ENCODE results near the gene SMC3. TPM values are rescaled to one million over a fixed set of nuclear protein-coding genes. Genes with fewer than 3 reads are reported as not detected.
"Not testable (repeated sequence)": the region's sequence is repeated elsewhere in the genome, so short reads cannot be mapped to it uniquely, and the experiment has no call there.

Gene SMC3
- total RNA-seq, 1 experiment from 2014 or later, result 39.8 TPM

DNA sequence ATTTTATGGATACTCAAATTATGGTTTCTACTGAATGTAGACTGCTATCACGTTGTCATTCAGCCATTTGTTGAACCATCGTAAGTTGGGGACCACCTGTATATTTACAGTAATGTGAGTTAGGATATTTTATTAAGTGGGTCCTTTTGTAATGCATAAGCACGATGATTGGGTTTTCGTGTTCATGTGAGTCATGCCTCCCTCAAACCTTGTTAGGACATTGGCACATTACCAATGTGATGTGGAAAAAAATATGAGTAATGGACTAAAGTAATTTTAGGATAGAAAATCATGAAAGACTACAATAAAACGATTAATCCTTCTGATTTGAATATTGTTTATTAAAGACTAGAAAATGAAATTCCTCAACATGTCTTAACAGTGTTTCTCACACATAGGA lies 8.7 kb downstream of the SMC3 start:
- DNase-seq (ENCODE audit: low read depth), result peak; percentile 24

- no peak for DNase-seq (ENCODE audit: low read depth)
Measured at GRCh38 chr10:110577056-110577455, 9.6 kb downstream of the SMC3 start.

GRCh38 chr10:110584006-110584405 lies 16.5 kb downstream of the SMC3 start:
- no peak for DNase-seq (ENCODE audit: low read depth)

GRCh38 chr10:110591760-110592159 lies 24.3 kb downstream of the SMC3 start:
- no peak for DNase-seq (ENCODE audit: low read depth)

- no peak for DNase-seq (ENCODE audit: low read depth)
Measured at GRCh38 chr10:110597476-110597875, 30.0 kb downstream of the SMC3 start.

DNA sequence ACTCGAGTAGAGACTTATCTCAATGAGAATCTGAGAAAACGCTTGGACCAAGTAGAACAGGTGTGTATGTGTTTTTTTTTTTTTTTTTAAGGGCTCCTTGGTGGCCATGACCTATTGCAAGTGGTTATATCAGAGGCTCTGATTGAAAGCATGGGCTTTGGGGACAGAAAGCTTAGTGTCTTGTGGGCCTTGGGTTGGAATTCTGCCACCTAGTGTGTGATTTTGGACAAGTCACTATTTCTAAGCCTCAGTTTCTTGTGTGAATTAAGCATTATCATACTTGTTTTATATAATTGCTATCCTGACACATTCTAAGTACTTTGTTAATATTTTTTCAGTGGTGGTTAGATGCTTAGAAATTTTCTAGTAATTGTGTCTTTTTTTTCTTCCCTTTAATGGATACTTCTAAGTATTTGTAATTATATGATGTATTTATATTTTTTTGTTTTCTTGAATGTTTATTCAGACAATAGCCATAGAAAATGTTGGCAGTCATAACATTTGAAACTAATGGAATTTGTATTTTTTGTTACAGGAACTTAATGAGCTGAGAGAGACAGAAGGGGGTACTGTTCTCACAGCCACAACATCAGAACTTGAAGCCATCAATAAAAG lies 33.1 kb downstream of the SMC3 start:
- peak; percentile 35 for DNase-seq (ENCODE audit: low read depth)

GRCh38 chr10:110601581-110601980 lies 34.1 kb downstream of the SMC3 start:
- DNase-seq (ENCODE audit: low read depth), result no peak

DNA sequence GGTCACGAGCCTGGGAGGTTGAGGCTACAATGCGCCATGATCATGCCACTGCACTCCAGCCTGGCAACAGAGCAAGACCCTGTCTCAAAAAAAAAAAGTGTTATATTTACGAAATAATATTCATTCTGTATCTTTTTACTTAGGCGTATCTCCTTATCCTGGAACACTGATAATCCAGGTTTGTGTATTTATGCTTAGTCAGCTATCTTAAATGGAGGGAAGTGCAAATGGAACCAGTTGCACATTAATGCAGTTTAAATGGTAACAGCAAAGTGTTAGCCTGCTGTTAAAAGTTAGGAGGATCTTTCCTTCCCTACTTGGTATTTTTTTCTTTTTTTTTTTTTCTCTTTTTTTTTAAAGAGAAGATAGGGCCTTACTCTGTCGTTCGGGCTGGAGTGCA lies 40.6 kb downstream of the SMC3 start:
- DNase-seq (ENCODE audit: low read depth), result no peak

- no peak for DNase-seq (ENCODE audit: low read depth)
Measured at GRCh38 chr10:110609605-110610004, 42.1 kb downstream of the SMC3 start.

DNA sequence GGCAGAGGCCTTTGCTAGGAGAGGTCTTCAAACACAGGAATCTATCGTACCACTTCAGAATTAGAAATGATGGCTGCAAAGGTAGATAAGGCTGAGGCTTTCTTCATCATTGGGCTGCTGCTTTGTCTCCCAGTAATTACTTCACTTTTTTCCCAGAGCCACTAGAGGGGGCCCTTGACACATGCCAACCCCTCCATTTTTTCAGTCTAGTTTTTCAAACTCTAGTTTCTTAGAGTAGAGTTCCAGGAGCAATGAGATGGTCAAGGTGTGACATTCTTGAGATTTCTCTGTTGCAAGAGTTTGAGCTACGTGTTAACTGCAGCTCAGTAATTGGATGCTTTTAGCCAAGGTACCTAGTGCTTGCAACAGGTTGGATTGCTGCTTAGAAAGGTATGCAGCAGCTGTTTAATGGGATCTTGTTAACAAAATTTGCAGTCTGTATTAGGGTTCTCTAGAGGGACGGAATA lies 42.8 kb downstream of the SMC3 start:
- peak; percentile 41 for DNase-seq (ENCODE audit: low read depth)

- not testable (repeated sequence) for DNase-seq (ENCODE audit: low read depth)
Measured at GRCh38 chr10:110610781-110611180, 43.3 kb downstream of the SMC3 start.

- DNase-seq (ENCODE audit: low read depth), result no peak
Measured at GRCh38 chr10:110612087-110612486, 44.6 kb downstream of the SMC3 start.

DNA sequence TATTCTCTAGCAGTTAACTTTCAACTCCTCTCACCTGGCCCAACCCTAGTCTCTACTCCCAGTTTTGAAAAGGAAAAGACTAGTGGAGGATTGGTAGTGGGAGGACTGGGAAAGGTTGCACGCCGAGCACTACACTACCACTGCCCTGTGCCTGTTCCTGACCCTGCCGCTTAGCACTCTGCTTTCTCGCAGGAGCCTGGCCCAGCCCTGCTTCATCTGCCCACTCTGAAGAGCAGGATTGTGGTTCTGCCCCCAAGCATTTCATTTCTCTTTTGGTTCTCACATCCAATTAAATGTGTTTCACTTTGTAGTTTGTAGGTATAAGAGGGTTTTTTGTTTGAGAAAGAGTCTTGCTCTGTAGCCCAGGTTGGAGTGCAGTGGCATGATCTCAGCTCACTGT lies 45.1 kb downstream of the SMC3 start:
- no peak for DNase-seq (ENCODE audit: low read depth)

- DNase-seq (ENCODE audit: low read depth), result no peak
Measured at GRCh38 chr10:110613341-110613995, 46.0 kb downstream of the SMC3 start.

DNA sequence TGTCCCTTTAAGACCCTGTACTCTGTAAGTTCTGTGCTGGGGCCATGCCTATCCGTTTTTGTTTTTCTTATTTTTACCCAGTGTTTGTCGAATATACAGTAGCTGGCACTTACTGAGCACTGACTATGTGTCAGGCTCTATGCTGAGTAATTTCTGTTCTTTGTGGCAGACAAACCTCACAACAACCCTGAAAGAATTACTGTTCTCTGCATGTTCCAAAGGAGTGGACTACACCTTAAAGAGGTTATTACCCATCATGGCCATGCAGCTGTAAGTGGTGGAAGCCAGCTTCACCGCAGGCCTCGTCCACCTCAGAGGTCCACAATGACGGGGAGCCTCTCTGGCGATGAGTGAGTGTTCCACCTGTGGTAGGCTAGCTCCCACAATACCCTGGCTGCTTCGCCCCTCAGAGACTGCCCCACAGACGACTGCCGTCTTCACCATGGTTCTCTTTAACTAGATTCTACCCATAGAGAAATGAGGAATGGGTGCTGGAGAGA lies 46.6 kb downstream of the SMC3 start:
- DNase-seq (ENCODE audit: low read depth), result no peak

- no peak for DNase-seq (ENCODE audit: low read depth)
Measured at GRCh38 chr10:110615057-110615747, 47.7 kb downstream of the SMC3 start.

GRCh38 chr10:110616493-110617033 lies 49.1 kb downstream of the SMC3 start:
- DNase-seq (ENCODE audit: low read depth), result no peak

GRCh38 chr10:110617425-110618229 lies 50.1 kb downstream of the SMC3 start:
- no peak for DNase-seq (ENCODE audit: low read depth)

DNA sequence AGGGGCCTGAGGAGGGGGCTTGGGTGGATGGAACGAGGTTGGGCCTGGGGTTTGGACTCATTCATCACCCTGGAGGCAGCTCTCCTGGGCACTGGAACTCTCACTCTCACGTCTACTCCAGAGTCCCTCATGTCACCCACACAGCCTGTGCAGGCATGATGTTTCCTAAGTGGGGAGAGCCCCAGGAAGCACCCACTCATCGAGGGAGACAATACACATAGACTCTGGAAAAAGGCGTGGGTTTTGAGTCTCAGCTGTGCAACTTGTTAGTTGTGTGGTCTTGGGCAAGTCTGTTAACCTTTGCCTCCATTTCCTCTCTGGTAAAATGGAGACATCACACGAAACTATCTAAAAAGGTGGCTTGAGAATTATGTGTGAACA lies 50.7 kb downstream of the SMC3 start:
- no peak for DNase-seq (ENCODE audit: low read depth)

DNA sequence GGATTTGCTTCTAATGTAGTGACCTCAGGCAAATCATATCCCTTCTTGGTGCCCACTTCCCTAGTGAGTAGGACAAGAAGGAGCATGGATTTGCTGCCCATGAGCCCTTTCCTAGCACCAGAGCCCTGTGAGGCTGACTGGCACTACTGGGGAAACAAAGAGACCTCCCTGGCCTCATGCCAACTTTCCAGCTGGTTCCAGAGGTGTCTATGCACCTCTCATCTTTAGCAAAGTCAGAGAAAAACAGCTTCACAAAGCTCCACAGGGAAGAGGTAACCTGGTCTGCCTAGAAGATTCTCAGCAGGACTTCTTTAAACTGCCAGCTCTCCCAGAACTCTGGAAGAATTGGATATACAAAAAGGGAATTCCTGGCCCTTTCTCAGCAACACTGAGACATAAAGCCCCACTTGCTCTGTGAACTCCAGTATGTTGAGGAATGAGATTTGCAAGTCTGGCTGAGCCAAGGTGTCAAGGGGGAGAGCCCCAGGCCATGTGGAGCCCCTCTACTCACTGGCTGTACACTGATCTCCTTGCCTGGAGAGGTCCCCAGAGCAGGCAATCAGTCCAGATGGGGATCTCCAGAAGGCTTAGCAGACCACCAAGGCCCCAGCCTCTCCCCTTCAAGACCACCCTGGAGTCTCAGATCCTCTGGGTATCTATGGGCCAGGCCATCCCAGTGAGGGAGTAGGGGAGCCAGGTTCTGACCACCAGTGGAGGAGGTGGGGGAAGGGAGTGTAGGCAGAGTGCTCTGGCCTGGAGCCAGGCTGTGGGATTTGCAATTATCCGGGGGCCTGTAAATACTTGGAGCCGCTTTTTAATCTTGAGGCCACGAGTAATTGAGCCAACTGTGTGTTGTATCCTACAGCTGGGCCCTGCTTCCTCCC lies 52.3 kb downstream of the SMC3 start:
- DNase-seq (ENCODE audit: low read depth), result no peak

GRCh38 chr10:110620398-110620719 lies 52.9 kb downstream of the SMC3 start:
- no peak for DNase-seq (ENCODE audit: low read depth)
